MM.1S (cell line): ENCODE data around the gene ITGB3.

Experiments used
- DNase-seq: peaks from one replicate; pipeline ENCODE4 v3.0.0-alpha.2; 2015
- H2AFZ ChIP-seq: fragments of 300-600 bp; sonication (generic); 2 replicates; pipeline ENCODE4 v1.6.0; 2016; ENCODE audit warnings: antibody characterized with exemption, low read length
- H3F3A ChIP-seq: fragments of 300-600 bp; sonication (generic); 2 replicates; pipeline ENCODE4 v1.6.1; 2016; ENCODE audit warnings: mild to moderate bottlenecking, antibody characterized with exemption, low read length, moderate library complexity, mixed read lengths; ENCODE audit not compliant: insufficient read depth
- H3K27ac ChIP-seq: fragments of 300-600 bp; sonication (generic); 2 replicates; pipeline ENCODE4 v1.5.1; 2016; ENCODE audit warnings: mild to moderate bottlenecking, low read length
- H3K27me3 ChIP-seq: fragments of 300-600 bp; sonication (generic); replicated peaks from 2 replicates; pipeline ENCODE4 v1.6.0; 2016; ENCODE audit warnings: low read length; ENCODE audit not compliant: insufficient read depth
- H3K36me3 ChIP-seq: fragments of 300-600 bp; sonication (generic); replicated peaks from 2 replicates; pipeline ENCODE4 v1.6.1; 2016; ENCODE audit warnings: mild to moderate bottlenecking, low read length, mixed read lengths; ENCODE audit not compliant: insufficient read depth
- H3K4me1 ChIP-seq: fragments of 300-600 bp; sonication (generic); 2 replicates; pipeline ENCODE4 v1.6.1; 2016; ENCODE audit warnings: low read length, mixed read lengths
- H3K4me2 ChIP-seq: fragments of 300-600 bp; sonication (generic); 2 replicates; pipeline ENCODE4 v1.6.0; 2016; ENCODE audit warnings: low read depth, low read length
- H3K4me3 ChIP-seq: fragments of 300-600 bp; sonication (generic); 2 replicates; pipeline ENCODE4 v1.5.1; 2016; ENCODE audit warnings: low read length, mixed read lengths
- H3K79me2 ChIP-seq: fragments of 300-600 bp; sonication (generic); 2 replicates; pipeline ENCODE4 v1.6.1; 2016; ENCODE audit warnings: mixed run types, low read length, mixed read lengths
- H3K9ac ChIP-seq: fragments of 300-600 bp; sonication (generic); 2 replicates; pipeline ENCODE4 v1.6.1; 2016; ENCODE audit warnings: low read length, mixed read lengths
- H3K9me2 ChIP-seq: fragments of 300-600 bp; sonication (generic); replicated peaks from 2 replicates; pipeline ENCODE4 v1.6.1; 2016; ENCODE audit warnings: mild to moderate bottlenecking, low read length, mixed read lengths; ENCODE audit not compliant: insufficient read depth
- H3K9me3 ChIP-seq: fragments of 300-600 bp; sonication (generic); replicated peaks from 2 replicates; pipeline ENCODE4 v1.6.1; 2016; ENCODE audit warnings: mild to moderate bottlenecking, low read length, mixed read lengths; ENCODE audit not compliant: insufficient read depth
- H4K20me1 ChIP-seq: fragments of 300-600 bp; sonication (generic); 2 replicates; pipeline ENCODE4 v1.6.1; 2016; ENCODE audit warnings: mild to moderate bottlenecking, low read length, moderate library complexity, mixed read lengths; ENCODE audit not compliant: insufficient read depth
- CTCF ChIP-seq: fragments of 300-600 bp; sonication (generic); IDR thresholded peaks from 2 replicates; pipeline ENCODE4 v1.5.1; 2016; ENCODE audit warnings: antibody characterized with exemption, low read length, mixed read lengths
- EZH2 ChIP-seq: fragments of 300-600 bp; sonication (generic); optimal IDR thresholded peaks from 2 replicates; pipeline ENCODE3; 2017; ENCODE audit warnings: low read depth, mild to moderate bottlenecking, antibody characterized with exemption, low read length, mixed read lengths
- EZH2phosphoT487 ChIP-seq: fragments of 300-600 bp; sonication (generic); IDR thresholded peaks from 2 replicates; pipeline ENCODE4 v1.6.1; 2018; ENCODE audit warnings: antibody characterized with exemption, low read length

The ITGB3 gene

GRCh38 chr17:47295874-47296255 is 42.2 kb downstream of the ITGB3 start:
- H3K27me3 ChIP-seq = no peaks in the 10 kb centered on the region
- H3K4me3 ChIP-seq = no peak overlapping the region
- H2AFZ ChIP-seq = no peak overlapping the region
- H3K9me3 ChIP-seq = no peaks in the 10 kb centered on the region
- H3K27ac ChIP-seq = no peak overlapping the region
- TF ChIP-seq CTCF (no peak), EZH2 (no peak), EZH2phosphoT487 (no peak)
- no peaks in the 10 kb centered on the region for H3K4me1 ChIP-seq
- H4K20me1 ChIP-seq = no peaks in the 10 kb centered on the region
- H3F3A ChIP-seq = no peaks in the 10 kb centered on the region
- no peaks in the 10 kb centered on the region for H3K36me3 ChIP-seq
- H3K79me2 ChIP-seq = no peaks in the 10 kb centered on the region
- H3K4me2 ChIP-seq = no peak overlapping the region
- H3K9me2 ChIP-seq = no peaks in the 10 kb centered on the region
- DNase-seq = no peak
- H3K9ac ChIP-seq = no peak overlapping the region

GRCh38 chr17:47297661-47298400 is 44.2 kb downstream of the ITGB3 start:
- no peaks in the 10 kb centered on the region for H3K9me3 ChIP-seq
- no peaks in the 10 kb centered on the region for H3F3A ChIP-seq
- no peak for TF ChIP-seq CTCF
- TF ChIP-seq EZH2 = no peak
- no peak for TF ChIP-seq EZH2phosphoT487
- H2AFZ ChIP-seq = no peak overlapping the region
- no peaks in the 10 kb centered on the region for H3K4me1 ChIP-seq
- no peak overlapping the region for H3K4me2 ChIP-seq
- H3K4me3 ChIP-seq = no peak overlapping the region
- no peaks in the 10 kb centered on the region for H3K36me3 ChIP-seq
- DNase-seq = no peak
- no peak overlapping the region for H3K9ac ChIP-seq
- no peaks in the 10 kb centered on the region for H3K27me3 ChIP-seq
- H4K20me1 ChIP-seq = no peaks in the 10 kb centered on the region
- H3K79me2 ChIP-seq = no peaks in the 10 kb centered on the region
- no peaks in the 10 kb centered on the region for H3K9me2 ChIP-seq
- H3K27ac ChIP-seq = no peak overlapping the region

DNA sequence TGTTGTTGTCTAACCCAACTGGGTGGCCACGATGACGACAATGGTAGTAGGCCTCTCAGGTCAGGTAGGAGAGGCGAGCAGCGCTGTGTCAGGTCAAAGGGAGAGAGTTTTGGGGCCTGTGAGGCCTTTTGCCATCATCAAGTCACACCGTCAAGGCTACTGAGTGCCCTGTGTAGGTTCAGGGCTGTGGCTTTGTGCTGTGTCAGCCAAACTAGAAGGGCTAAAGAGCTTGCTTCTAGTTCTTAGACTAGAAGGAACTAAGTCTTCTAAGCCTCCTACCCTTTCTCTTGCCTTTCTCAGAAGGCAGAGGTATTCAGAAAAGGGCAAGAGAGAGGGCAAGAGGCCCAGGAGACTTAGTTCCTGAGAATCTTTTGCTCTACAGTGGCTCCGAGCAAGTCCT is 45.1 kb downstream of the ITGB3 start:
- TF ChIP-seq CTCF (no peak), EZH2phosphoT487 (no peak), EZH2 (no peak)
- H3K36me3 ChIP-seq = no peaks in the 10 kb centered on the region
- no peak overlapping the region for H3K4me3 ChIP-seq
- no peaks in the 10 kb centered on the region for H3K4me1 ChIP-seq
- H3K9me2 ChIP-seq = no peaks in the 10 kb centered on the region
- H3K9ac ChIP-seq = no peak overlapping the region
- no peak overlapping the region for H2AFZ ChIP-seq
- no peaks in the 10 kb centered on the region for H3K79me2 ChIP-seq
- no peak for DNase-seq
- no peak overlapping the region for H3K27ac ChIP-seq
- no peaks in the 10 kb centered on the region for H3K27me3 ChIP-seq
- H4K20me1 ChIP-seq = no peaks in the 10 kb centered on the region
- H3F3A ChIP-seq = no peaks in the 10 kb centered on the region
- H3K4me2 ChIP-seq = no peak overlapping the region
- no peaks in the 10 kb centered on the region for H3K9me3 ChIP-seq
